ENCODE results near the gene LIFR. TPM values are rescaled to one million over a fixed set of nuclear protein-coding genes. Genes with fewer than 3 reads are reported as not detected.

Gene LIFR
- total and polyA plus RNA-seq, 2 of the 4 experiments (the other 2 are of a cell fraction), result 1.9 to 10.4 TPM

GRCh38 chr5:38479315-38479904, 77.0 kb downstream of the LIFR start:
- H3K9me1 ChIP-seq (ENCODE audit: insufficient read depth, low read length), result peaks cover 2% of the 10 kb centered on the region; the same call in 1 of the 2 replicates
- dilution Hi-C loops (cut with HindIII; ENCODE audit: low sequenced_read_pairs, unreplicated experiment), result no loop called here
- ChIA-PET CTCF (no interaction called here), POLR2A (ENCODE audit: unreplicated experiment) (no interaction called here)
- no peak overlapping the region for H4K8ac ChIP-seq (ENCODE audit: low read depth in 2 of 2, low read length in 2 of 2)
- H3K4me3 ChIP-seq (ENCODE audit: insufficient read depth, low read depth, low read length), result no peak overlapping the region
- no peak overlapping the region for H2BK15ac ChIP-seq (ENCODE audit: low read depth, low read length)
- no peaks in the 10 kb centered on the region for H3K9me3 ChIP-seq (ENCODE audit: control insufficient read depth, insufficient read depth, low read length)
- H4K20me1 ChIP-seq (ENCODE audit: insufficient read depth, low read length), result no peaks in the 10 kb centered on the region
- no peak overlapping the region for H2BK120ac ChIP-seq (ENCODE audit: low read depth, low read length)
- no peak overlapping the region for H2AK9ac ChIP-seq (replicated peaks; ENCODE audit: low read depth, low read length, poor library complexity)
- in situ Hi-C loops (cut with MboI; ENCODE audit: low sequenced_read_pairs), result no loop called here
- H3K4ac ChIP-seq (ENCODE audit: low read depth, low read length), result no peak overlapping the region
- no peak overlapping the region for H3K18ac ChIP-seq (ENCODE audit: low read depth, low read length)
- H4K5ac ChIP-seq (ENCODE audit: low read depth, low read length), result no peak overlapping the region
- WGBS, 2 experiments (ENCODE audit: extremely low coverage in 2 of 2, insufficient read length in 1 of 2), result no CpG with 5 or more reads among the region's 6 CpGs
- no peak overlapping the region for H2AFZ ChIP-seq (replicated peaks; ENCODE audit: low read length, poor library complexity)
- H2AK5ac ChIP-seq (ENCODE audit: low read depth, low read length), result no peak overlapping the region
- no peak overlapping the region for H2BK5ac ChIP-seq (ENCODE audit: low read depth, low read length, poor library complexity, severe bottlenecking)
- no peak overlapping the region for H3K4me2 ChIP-seq (ENCODE audit: low read depth, low read length)
- H3K4me1 ChIP-seq (ENCODE audit: control insufficient read depth, insufficient read depth, low read length), result no peaks in the 10 kb centered on the region; the same call in 1 of the 2 replicates
- no peaks in the 10 kb centered on the region for H3K27me3 ChIP-seq (ENCODE audit: control insufficient read depth, insufficient read depth, low read length)
- H3K14ac ChIP-seq (replicated peaks; ENCODE audit: low read depth, low read length), result no peak overlapping the region
- no peak overlapping the region for H3K27ac ChIP-seq (ENCODE audit: insufficient read depth, low read length)
- no peak overlapping the region for H3K56ac ChIP-seq (ENCODE audit: extremely low read depth, insufficient read depth, low read length)
- TF ChIP-seq MAZ (IDR thresholded peaks at IDR 0.05; ENCODE audit: borderline replicate concordance, low read depth, low read length), result no peak
- TF ChIP-seq POLR2A (IDR thresholded peaks at IDR 0.05; ENCODE audit: low read depth, low read length), result no peak
- TF ChIP-seq MAFK (IDR thresholded peaks at IDR 0.05; ENCODE audit: low read depth, low read length), result no peak
- TF ChIP-seq RAD21 (IDR thresholded peaks at IDR 0.05; ENCODE audit: low read length), result no peak
- no peak for TF ChIP-seq FOS (IDR thresholded peaks at IDR 0.05; ENCODE audit: low read depth, low read length)
- no peak for TF ChIP-seq CHD1 (IDR thresholded peaks at IDR 0.05; ENCODE audit: low read depth, low read length)
- no peak for TF ChIP-seq NFE2L2 (IDR thresholded peaks at IDR 0.05; ENCODE audit: low read depth, low read length)
- no peak for TF ChIP-seq MXI1 (IDR thresholded peaks at IDR 0.05; ENCODE audit: borderline replicate concordance, low read depth, low read length)
- no peak for TF ChIP-seq CEBPB (IDR thresholded peaks at IDR 0.05; ENCODE audit: low read depth, low read length)
- no peak for TF ChIP-seq CTCF (conservative IDR thresholded peaks at IDR 0.05; ENCODE audit: low read depth, low read length)
- TF ChIP-seq SMC3 (IDR thresholded peaks at IDR 0.05; ENCODE audit: low read depth, low read length), result no peak
- no peak for TF ChIP-seq RCOR1 (IDR thresholded peaks at IDR 0.05; ENCODE audit: insufficient replicate concordance, low read length)
- no peak for TF ChIP-seq USF2 (IDR thresholded peaks at IDR 0.05; ENCODE audit: low read depth, low read length)
- TF ChIP-seq BHLHE40 (IDR thresholded peaks at IDR 0.05; ENCODE audit: low read depth, low read length), result no peak
- TF ChIP-seq RFX5 (IDR thresholded peaks at IDR 0.05; ENCODE audit: low read depth, low read length), result no peak
- TF ChIP-seq ELK1 (IDR thresholded peaks at IDR 0.05; ENCODE audit: borderline replicate concordance, low read depth, low read length), result no peak
- intact Hi-C loops (cut with micrococcal nuclease), result no loop called here
- no peak overlapping the region for H4K91ac ChIP-seq (ENCODE audit: insufficient read depth, low read depth, low read length)
- TSS peak; percentile 6 for BruUV-seq (replicated peaks)
- H3K79me1 ChIP-seq (ENCODE audit: low read depth in 1 of 2, low read length in 2 of 2), result no peaks in the 10 kb centered on the region
- H3K36me3 ChIP-seq (ENCODE audit: control insufficient read depth, insufficient read depth, low read length), result peaks cover 15% of the 10 kb centered on the region
- no peak overlapping the region for H2BK20ac ChIP-seq (ENCODE audit: low read depth, low read length)
- ATAC-seq (ENCODE audit: low read depth) (no peak), DNase-seq (peak; percentile 28)
- H3K9ac ChIP-seq (ENCODE audit: low read depth, low read length), result no peak overlapping the region
- no peak overlapping the region for H3K23ac ChIP-seq (ENCODE audit: low read depth, low read length)
